ENCODE results near the gene UBN2. TPM values are rescaled to one million over a fixed set of nuclear protein-coding genes. Genes with fewer than 3 reads are reported as not detected.
A peak's percentile ranks its signal among the peaks of the same experiment; 100 is the strongest.

UBN2 gene
- total and polyA plus RNA-seq, 2 donors from 2014 or later: 2.0 to 22.2 TPM

DNA sequence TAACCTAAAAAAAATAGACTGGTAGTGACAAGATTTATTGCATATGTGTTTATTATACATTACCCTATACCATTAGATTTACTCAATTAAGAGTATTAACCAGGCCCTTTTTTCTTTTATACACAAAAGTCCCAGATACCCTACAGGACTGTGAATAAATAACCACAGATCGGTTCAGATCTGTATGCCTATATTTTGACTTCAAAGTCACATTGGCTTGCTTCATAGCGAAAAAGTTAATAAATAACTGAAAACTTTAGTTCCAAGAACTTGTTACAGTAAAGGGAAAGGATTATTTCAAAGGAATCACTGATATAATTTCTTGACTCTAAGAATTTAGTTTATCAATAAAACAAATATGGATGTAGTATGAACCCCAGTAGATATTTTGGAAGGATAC is 68.3 kb downstream of the UBN2 start:
- FAIRE-seq: peak; percentile 58

GRCh38 chr7:139300390-139300789 is 69.4 kb downstream of the UBN2 start:
- no peak overlapping the region for H3K4me3 ChIP-seq (ENCODE audit: low read length in 3 of 3)
- no peak for DNase-seq
- no peaks in the 10 kb centered on the region for H3K9me3 ChIP-seq (ENCODE audit: control insufficient read depth in 2 of 3, insufficient read depth in 1 of 3, low read length in 3 of 3)
- FAIRE-seq: no peak
- H3K4me1 ChIP-seq (ENCODE audit: control insufficient read depth in 2 of 3, insufficient read depth in 2 of 3, low read depth in 1 of 3, low read length in 3 of 3): peaks cover 0 to 19% (median 5%) of the 10 kb centered on the region in 3 donors
- H3K27ac ChIP-seq (ENCODE audit: low read depth in 2 of 2, low read length in 2 of 2): no peak overlapping the region
- H3K9ac ChIP-seq (ENCODE audit: low read length in 3 of 3): no peak overlapping the region
- intact Hi-C loops (cut with DNase I): no loop called here
- H3K27me3 ChIP-seq (ENCODE audit: control insufficient read depth, insufficient read depth, low read length): no peaks in the 10 kb centered on the region
- TF ChIP-seq, protein P1, sequence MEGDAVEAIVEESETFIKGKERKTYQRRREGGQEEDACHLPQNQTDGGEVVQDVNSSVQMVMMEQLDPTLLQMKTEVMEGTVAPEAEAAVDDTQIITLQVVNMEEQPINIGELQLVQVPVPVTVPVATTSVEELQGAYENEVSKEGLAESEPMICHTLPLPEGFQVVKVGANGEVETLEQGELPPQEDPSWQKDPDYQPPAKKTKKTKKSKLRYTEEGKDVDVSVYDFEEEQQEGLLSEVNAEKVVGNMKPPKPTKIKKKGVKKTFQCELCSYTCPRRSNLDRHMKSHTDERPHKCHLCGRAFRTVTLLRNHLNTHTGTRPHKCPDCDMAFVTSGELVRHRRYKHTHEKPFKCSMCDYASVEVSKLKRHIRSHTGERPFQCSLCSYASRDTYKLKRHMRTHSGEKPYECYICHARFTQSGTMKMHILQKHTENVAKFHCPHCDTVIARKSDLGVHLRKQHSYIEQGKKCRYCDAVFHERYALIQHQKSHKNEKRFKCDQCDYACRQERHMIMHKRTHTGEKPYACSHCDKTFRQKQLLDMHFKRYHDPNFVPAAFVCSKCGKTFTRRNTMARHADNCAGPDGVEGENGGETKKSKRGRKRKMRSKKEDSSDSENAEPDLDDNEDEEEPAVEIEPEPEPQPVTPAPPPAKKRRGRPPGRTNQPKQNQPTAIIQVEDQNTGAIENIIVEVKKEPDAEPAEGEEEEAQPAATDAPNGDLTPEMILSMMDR (IDR thresholded peaks at IDR 0.05; ENCODE audit: borderline replicate concordance, extremely low read depth, insufficient read depth): no peak
- no peaks in the 10 kb centered on the region for H3K36me3 ChIP-seq (ENCODE audit: control insufficient read depth in 2 of 3, insufficient read depth in 3 of 3, low read length in 3 of 3)

More for the DNA sequence above, 68.3 kb downstream of the UBN2 start:
- intact Hi-C loops (cut with DNase I): no loop called here
- peaks cover 0 to 19% (median 5%) of the 10 kb centered on the region in 3 donors for H3K4me1 ChIP-seq (ENCODE audit: control insufficient read depth in 2 of 3, insufficient read depth in 2 of 3, low read depth in 1 of 3, low read length in 3 of 3)
- no peaks in the 10 kb centered on the region for H3K9me3 ChIP-seq (ENCODE audit: control insufficient read depth in 2 of 3, insufficient read depth in 1 of 3, low read length in 3 of 3)
- peak in 2 of 5 donors; percentile 36 to 41 for DNase-seq
- no peak overlapping the region for H3K4me3 ChIP-seq (ENCODE audit: low read length in 3 of 3)
- no peaks in the 10 kb centered on the region for H3K36me3 ChIP-seq (ENCODE audit: control insufficient read depth in 2 of 3, insufficient read depth in 3 of 3, low read length in 3 of 3)
- no peak overlapping the region for H3K9ac ChIP-seq (ENCODE audit: low read length in 3 of 3)
- TF ChIP-seq, protein P1 (IDR thresholded peaks at IDR 0.05; ENCODE audit: borderline replicate concordance, extremely low read depth, insufficient read depth): no peak
- peak overlapping the region in 1 of 2 donors; percentile 36 for H3K27ac ChIP-seq (ENCODE audit: low read depth in 2 of 2, low read length in 2 of 2)
- no peaks in the 10 kb centered on the region for H3K27me3 ChIP-seq (ENCODE audit: control insufficient read depth, insufficient read depth, low read length)

DNA sequence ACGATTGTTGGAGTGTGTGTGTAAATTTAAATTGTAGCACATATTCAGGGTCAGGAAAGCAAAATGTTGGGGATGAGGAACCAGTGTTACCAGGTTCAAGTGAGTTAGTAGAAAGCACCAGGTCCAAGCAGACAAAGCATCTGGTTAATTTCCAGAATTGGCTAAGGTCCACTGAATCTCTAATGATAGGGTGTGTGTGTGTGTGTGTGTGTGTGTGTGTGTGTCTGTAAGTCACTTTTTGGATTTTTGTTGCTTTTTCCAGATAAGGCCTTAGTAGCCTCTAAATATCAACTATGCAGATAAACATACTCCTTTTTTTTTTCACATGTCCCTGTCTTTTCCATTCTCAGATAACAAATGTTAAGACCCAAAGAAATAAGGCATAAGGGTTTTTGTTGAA is 73.5 kb downstream of the UBN2 start:
- FAIRE-seq: no peak
- Histone ChIP-seq H3K4me1 (ENCODE audit: control insufficient read depth in 2 of 3, insufficient read depth in 2 of 3, low read depth in 1 of 3, low read length in 3 of 3) (peaks cover 0 to 11% (median 2%) of the 10 kb centered on the region in 3 donors), H3K27ac (ENCODE audit: low read depth in 2 of 2, low read length in 2 of 2) (no peak overlapping the region), H3K9ac (ENCODE audit: low read length in 3 of 3) (no peak overlapping the region), H3K36me3 (ENCODE audit: control insufficient read depth in 2 of 3, insufficient read depth in 3 of 3, low read length in 3 of 3) (peaks cover 0 to 2% (median 0%) of the 10 kb centered on the region in 3 donors), H3K9me3 (ENCODE audit: control insufficient read depth in 2 of 3, insufficient read depth in 1 of 3, low read length in 3 of 3) (no peaks in the 10 kb centered on the region), H3K27me3 (ENCODE audit: control insufficient read depth, insufficient read depth, low read length) (no peaks in the 10 kb centered on the region), H3K4me3 (ENCODE audit: low read length in 3 of 3) (no peak overlapping the region)
- TF ChIP-seq, protein P1 (IDR thresholded peaks at IDR 0.05; ENCODE audit: borderline replicate concordance, extremely low read depth, insufficient read depth): no peak
- intact Hi-C loops (cut with DNase I): no loop called here
- DNase-seq: peak in 2 of 5 donors; percentile 32 to 48

DNA sequence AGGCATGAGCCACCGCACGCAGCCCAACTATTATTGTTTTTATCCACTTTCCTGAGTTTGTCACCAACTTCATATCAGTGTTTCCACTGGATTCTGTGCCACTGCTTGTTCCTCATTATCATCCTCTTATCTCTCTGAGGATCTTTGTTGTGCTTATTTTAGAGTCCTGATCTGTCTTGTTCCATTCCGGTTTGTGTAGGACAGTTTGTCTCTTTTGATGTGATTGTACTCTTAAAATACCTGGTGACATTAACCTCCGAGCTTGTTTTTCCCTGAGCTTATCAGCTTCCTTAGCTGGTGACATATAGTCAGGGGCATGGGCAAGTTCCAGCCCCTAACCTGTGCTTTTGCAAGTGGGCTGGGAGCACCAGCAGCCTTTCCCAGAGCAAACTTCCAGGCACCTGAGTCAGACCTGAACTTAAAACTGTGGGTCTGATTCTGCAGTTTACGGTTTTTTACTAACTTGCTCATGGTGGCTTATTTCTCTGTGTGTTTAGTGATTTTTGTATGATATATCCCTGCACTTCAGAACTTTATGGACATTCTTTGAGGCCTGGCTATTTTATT is 87.0 kb downstream of the UBN2 start:
- Histone ChIP-seq H3K36me3 (ENCODE audit: control insufficient read depth in 2 of 3, insufficient read depth in 3 of 3, low read length in 3 of 3) (no peaks in the 10 kb centered on the region), H3K4me1 (ENCODE audit: control insufficient read depth in 2 of 3, insufficient read depth in 2 of 3, low read depth in 1 of 3, low read length in 3 of 3) (no peaks in the 10 kb centered on the region), H3K27ac (ENCODE audit: low read depth in 2 of 2, low read length in 2 of 2) (no peak overlapping the region), H3K27me3 (ENCODE audit: control insufficient read depth, insufficient read depth, low read length) (no peaks in the 10 kb centered on the region), H3K4me3 (ENCODE audit: low read length in 3 of 3) (no peak overlapping the region), H3K9ac (ENCODE audit: low read length in 3 of 3) (no peak overlapping the region), H3K9me3 (ENCODE audit: control insufficient read depth in 2 of 3, insufficient read depth in 1 of 3, low read length in 3 of 3) (no peaks in the 10 kb centered on the region)
- no peak for DNase-seq
- TF ChIP-seq, protein P1 (IDR thresholded peaks at IDR 0.05; ENCODE audit: borderline replicate concordance, extremely low read depth, insufficient read depth): no peak
- no peak for FAIRE-seq
- intact Hi-C loops (cut with DNase I): no loop called here

Data from kidney (tissue), 14 donors.